ENCODE measurements around the gene ZNF273. TPM values are rescaled to one million over a fixed set of nuclear protein-coding genes. Genes with fewer than 3 reads are reported as not detected.

Gene ZNF273
- total RNA-seq, 1 donor = 3.9 TPM

- no peak overlapping the region for H3K4me3 ChIP-seq (ENCODE audit: low read depth, low read length)
- peak; percentile 51 for DNase-seq (ENCODE audit: low read depth)
- TF ChIP-seq, protein P1, sequence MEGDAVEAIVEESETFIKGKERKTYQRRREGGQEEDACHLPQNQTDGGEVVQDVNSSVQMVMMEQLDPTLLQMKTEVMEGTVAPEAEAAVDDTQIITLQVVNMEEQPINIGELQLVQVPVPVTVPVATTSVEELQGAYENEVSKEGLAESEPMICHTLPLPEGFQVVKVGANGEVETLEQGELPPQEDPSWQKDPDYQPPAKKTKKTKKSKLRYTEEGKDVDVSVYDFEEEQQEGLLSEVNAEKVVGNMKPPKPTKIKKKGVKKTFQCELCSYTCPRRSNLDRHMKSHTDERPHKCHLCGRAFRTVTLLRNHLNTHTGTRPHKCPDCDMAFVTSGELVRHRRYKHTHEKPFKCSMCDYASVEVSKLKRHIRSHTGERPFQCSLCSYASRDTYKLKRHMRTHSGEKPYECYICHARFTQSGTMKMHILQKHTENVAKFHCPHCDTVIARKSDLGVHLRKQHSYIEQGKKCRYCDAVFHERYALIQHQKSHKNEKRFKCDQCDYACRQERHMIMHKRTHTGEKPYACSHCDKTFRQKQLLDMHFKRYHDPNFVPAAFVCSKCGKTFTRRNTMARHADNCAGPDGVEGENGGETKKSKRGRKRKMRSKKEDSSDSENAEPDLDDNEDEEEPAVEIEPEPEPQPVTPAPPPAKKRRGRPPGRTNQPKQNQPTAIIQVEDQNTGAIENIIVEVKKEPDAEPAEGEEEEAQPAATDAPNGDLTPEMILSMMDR (IDR thresholded peaks at IDR 0.05; ENCODE audit: insufficient read depth, low read depth, low read length) = peak; percentile 73
These were observed 48.3 kb downstream of the ZNF273 start for GRCh38 chr7:64951250-64951848.

DNA sequence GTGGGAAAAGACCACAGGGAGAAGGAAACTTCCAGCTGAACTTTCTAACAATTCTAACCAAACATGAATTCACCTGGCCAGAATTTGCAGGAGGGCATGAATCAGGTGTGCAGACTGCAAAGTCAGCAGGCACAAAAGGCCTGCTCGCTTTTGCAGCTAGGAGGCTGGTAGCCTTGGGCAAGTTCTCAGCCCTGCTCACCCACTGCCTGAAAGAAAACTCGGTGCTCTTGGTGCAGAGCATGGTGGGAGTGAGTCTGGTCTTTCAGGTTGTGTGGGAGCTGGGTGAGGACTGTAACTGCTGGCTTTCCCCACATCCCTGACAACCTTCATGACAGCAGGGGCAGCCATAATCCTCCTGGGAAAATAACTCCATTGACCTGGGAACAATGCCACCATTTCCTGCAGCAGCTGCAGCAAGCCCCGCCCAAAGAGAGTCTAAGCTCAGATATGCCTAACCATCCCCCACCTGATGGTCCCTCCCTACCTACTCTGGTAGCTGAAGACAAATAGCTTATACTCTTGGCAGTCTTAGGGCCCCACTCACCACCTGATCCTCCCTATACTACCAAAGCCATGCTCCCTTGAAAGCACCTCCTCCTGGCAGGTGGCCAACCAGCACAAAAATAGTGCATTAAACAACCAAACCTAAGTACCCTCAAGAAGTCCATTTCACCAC, 56.1 kb downstream of the ZNF273 start:
- no peak for DNase-seq (ENCODE audit: low read depth)
- TF ChIP-seq, protein P1 (IDR thresholded peaks at IDR 0.05; ENCODE audit: insufficient read depth, low read depth, low read length) = no peak
- no peak overlapping the region for H3K4me3 ChIP-seq (ENCODE audit: low read depth, low read length)

DNA sequence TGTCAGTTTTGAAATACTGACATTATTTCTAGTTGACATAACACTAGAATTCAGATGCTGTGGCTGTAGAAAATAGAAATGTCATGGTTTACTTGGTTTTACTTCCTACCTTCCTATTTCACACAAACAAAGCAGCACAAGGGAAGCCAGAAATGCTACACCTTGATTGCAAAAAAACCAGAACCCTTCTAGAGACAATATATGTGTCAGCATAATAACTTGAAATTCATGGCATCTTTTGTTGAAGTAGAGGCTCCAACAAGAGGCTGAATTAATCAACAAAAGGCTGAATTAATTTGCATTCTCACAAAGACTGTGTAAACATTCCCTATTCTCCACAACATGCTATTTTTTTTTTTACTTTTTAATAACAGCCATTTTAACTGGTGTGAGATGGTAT, 62.5 kb downstream of the ZNF273 start:
- H3K4me3 ChIP-seq (ENCODE audit: low read depth, low read length) = no peak overlapping the region
- TF ChIP-seq, protein P1 (IDR thresholded peaks at IDR 0.05; ENCODE audit: insufficient read depth, low read depth, low read length) = no peak
- DNase-seq (ENCODE audit: low read depth) = no peak

DNA sequence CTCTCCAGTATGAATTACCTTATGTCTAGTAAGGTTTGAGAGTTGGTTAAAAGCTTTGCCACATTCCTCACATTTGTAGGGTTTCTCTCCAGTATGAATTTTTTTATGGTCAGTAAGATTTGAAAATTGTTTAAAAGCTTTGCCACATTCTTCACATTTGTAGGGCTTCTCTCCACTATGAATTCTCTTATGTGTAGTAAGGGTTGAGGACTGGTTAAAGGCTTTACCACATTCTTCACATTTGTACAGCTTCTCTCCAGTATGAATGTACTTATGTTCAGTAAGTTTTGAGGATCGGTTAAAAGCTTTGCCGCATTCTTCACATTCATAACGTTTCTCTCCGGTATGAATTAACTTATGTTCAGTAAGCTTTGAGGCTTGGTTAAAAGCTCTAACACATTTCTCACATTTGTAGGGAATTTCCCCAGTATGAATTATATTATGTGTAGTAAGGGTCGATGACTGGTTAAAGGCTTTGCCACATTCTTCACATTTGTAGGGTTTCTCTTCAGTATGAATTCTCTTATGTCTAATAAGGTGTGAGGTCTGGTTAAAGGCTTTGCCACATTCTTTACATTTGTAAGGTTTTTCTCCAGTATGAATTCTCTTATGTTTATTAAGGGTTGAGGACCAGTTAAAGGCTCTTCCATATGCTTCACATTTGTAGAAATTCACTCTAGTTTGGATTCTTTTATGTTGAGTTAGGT, 75.6 kb downstream of the ZNF273 start:
- DNase-seq (ENCODE audit: low read depth) = no peak
- TF ChIP-seq, protein P1 (IDR thresholded peaks at IDR 0.05; ENCODE audit: insufficient read depth, low read depth, low read length) = no peak
- no peak overlapping the region for H3K4me3 ChIP-seq (ENCODE audit: low read depth, low read length)

Other genes with a start within 250 kb of the ZNF273 start
- gene ZNF107, start 237.1 kb upstream of the ZNF273 start, total RNA-seq = 2.3 and 3.9 TPM in 2 replicates
- gene ZNF138, start 108.8 kb upstream of the ZNF273 start, total RNA-seq = 3.2 and 3.9 TPM in 2 replicates
- 5.2 and 6.5 TPM in 2 replicates for gene ZNF117, start 87.8 kb downstream of the ZNF273 start, total RNA-seq
- 8.1 and 12.1 TPM in 2 replicates for gene ERV3-1, start 103.4 kb downstream of the ZNF273 start, total RNA-seq